Endometrial microvascular endothelial cells (primary cell): ENCODE measurements around the gene SEC14L5. TPM values are rescaled to one million over a fixed set of nuclear protein-coding genes. Genes with fewer than 3 reads are reported as not detected.
"Not testable (repeated sequence)": the region's sequence is repeated elsewhere in the genome, so short reads cannot be mapped to it uniquely, and the experiment has no call there.

Experiments
- in situ Hi-C: cut with HindIII; loops from 2 replicates; pipeline ENCODE4 v1.10.0; 2017; ENCODE audit warnings: low sequenced_read_pairs, low pct_unique_long_range_greater_than_20kb; ENCODE audit errors: inconsistent ontology term
- total RNA-seq: library from RNA; depleted of rRNA; stranded (reverse); fragments of >200 nt; gene quantifications from one replicate; pipeline ENCODE4 v1.2.3, GENCODE V29; 2015; ENCODE audit errors: inconsistent ontology term

The SEC14L5 gene
- total RNA-seq, 1 donor from 2014 or later = not detected

GRCh38 chr16:4947722-4948503, 10.2 kb upstream of the SEC14L5 start:
- in situ Hi-C loops = no loop called here

- in situ Hi-C loops = no loop called here
These were observed 9.0 kb upstream of the SEC14L5 start for GRCh38 chr16:4948903-4949766.

- in situ Hi-C loops = no loop called here
These were observed 8.1 kb upstream of the SEC14L5 start for GRCh38 chr16:4949986-4950385.

- in situ Hi-C loops = not testable (repeated sequence)
These were observed 6.5 kb upstream of the SEC14L5 start for GRCh38 chr16:4951583-4951982.

GRCh38 chr16:4954714-4955113, 3.4 kb upstream of the SEC14L5 start:
- in situ Hi-C loops = no loop called here

- in situ Hi-C loops = no loop called here
These were observed 760 bp upstream of the SEC14L5 start for GRCh38 chr16:4957420-4957719.

GRCh38 chr16:4958510-4959438, 644 bp downstream of the SEC14L5 start:
- in situ Hi-C loops = no loop called here

- in situ Hi-C loops = no loop called here
These were observed 2.4 kb downstream of the SEC14L5 start for GRCh38 chr16:4960579-4960978.

GRCh38 chr16:4962716-4963115, 4.6 kb downstream of the SEC14L5 start:
- in situ Hi-C loops = no loop called here

GRCh38 chr16:4963527-4963926, 5.4 kb downstream of the SEC14L5 start:
- in situ Hi-C loops = not testable (repeated sequence)

GRCh38 chr16:4966736-4967453, 8.8 kb downstream of the SEC14L5 start:
- in situ Hi-C loops = no loop called here

GRCh38 chr16:4968278-4968677, 10.1 kb downstream of the SEC14L5 start:
- in situ Hi-C loops = not testable (repeated sequence)

- in situ Hi-C loops = no loop called here
These were observed 10.9 kb downstream of the SEC14L5 start for GRCh38 chr16:4968879-4969483.

GRCh38 chr16:4970010-4970409, 11.9 kb downstream of the SEC14L5 start:
- in situ Hi-C loops = no loop called here

- in situ Hi-C loops = no loop called here
These were observed 14.9 kb downstream of the SEC14L5 start for GRCh38 chr16:4972938-4973587.

- in situ Hi-C loops = no loop called here
These were observed 17.9 kb downstream of the SEC14L5 start for GRCh38 chr16:4976079-4976478.

GRCh38 chr16:4976611-4977145, 18.5 kb downstream of the SEC14L5 start:
- in situ Hi-C loops = no loop called here

- in situ Hi-C loops = no loop called here
These were observed 21.0 kb downstream of the SEC14L5 start for GRCh38 chr16:4979164-4979563.
